Neuronal stem cell (in vitro differentiated cells): ENCODE measurements around the gene TMC7.
A peak's percentile ranks its signal among the peaks of the same experiment; 100 is the strongest.

Experiments used
- DNase-seq: peaks from one replicate; pipeline ENCODE4 v3.0.0-alpha.2; 2013; ENCODE audit warnings: low spot score
- H2AFZ ChIP-seq: one replicate; pipeline ENCODE4 v1.6.1; 2013; ENCODE audit warnings: mild to moderate bottlenecking, low read length, inconsistent platforms
- H2AK5ac ChIP-seq: 2 replicates; pipeline ENCODE4 v1.6.1; 2013; ENCODE audit warnings: low read depth, mild to moderate bottlenecking, inconsistent platforms, low read length, moderate library complexity, mixed read lengths
- H2BK120ac ChIP-seq: 2 replicates; pipeline ENCODE4 v1.6.1; 2013; ENCODE audit warnings: low read depth, mild to moderate bottlenecking, inconsistent platforms, low read length, moderate library complexity, mixed read lengths
- H2BK12ac ChIP-seq: one replicate; pipeline ENCODE4 v1.6.1; 2013; ENCODE audit warnings: low read length, inconsistent platforms
- H2BK15ac ChIP-seq: 2 replicates; pipeline ENCODE4 v1.6.1; 2013; ENCODE audit warnings: mild to moderate bottlenecking, low read length, inconsistent platforms, mixed read lengths
- H2BK5ac ChIP-seq: one replicate; pipeline ENCODE4 v1.6.1; 2013; ENCODE audit warnings: inconsistent platforms, mild to moderate bottlenecking, low read length, moderate library complexity
- H3K14ac ChIP-seq: one replicate; pipeline ENCODE4 v1.6.1; 2013; ENCODE audit warnings: low read length, inconsistent platforms
- H3K18ac ChIP-seq: 2 replicates; pipeline ENCODE4 v1.6.1; 2013; ENCODE audit warnings: low read length, inconsistent platforms
- H3K23ac ChIP-seq: 2 replicates; pipeline ENCODE4 v1.6.1; 2013; ENCODE audit warnings: low read depth, mild to moderate bottlenecking, mixed read lengths, low read length, inconsistent platforms; ENCODE audit not compliant: poor library complexity
- H3K27ac ChIP-seq: replicated peaks from 3 replicates; pipeline ENCODE4 v1.5.1; 2013; ENCODE audit warnings: low read length, inconsistent platforms
- H3K27me3 ChIP-seq, 3 experiments: 2 replicates each; pipeline ENCODE4 v1.6.1; 2013; ENCODE audit warnings: low read length in 3 of 3, mild to moderate bottlenecking in 2 of 3, inconsistent platforms in 1 of 3, low read depth in 1 of 3, mixed read lengths in 1 of 3, moderate library complexity in 1 of 3; ENCODE audit not compliant: control insufficient read depth in 3 of 3, insufficient read depth in 3 of 3
- H3K36me3 ChIP-seq, 2 donors: replicated peaks in 1 of 2; 2 replicates each; pipeline ENCODE4 v1.6.1; 2013; ENCODE audit warnings: low read length in 2 of 2; ENCODE audit not compliant: control insufficient read depth in 2 of 2, insufficient read depth in 2 of 2
- H3K4ac ChIP-seq: 2 replicates; pipeline ENCODE4 v1.6.1; 2013; ENCODE audit warnings: inconsistent platforms, mild to moderate bottlenecking, low read length, moderate library complexity
- H3K4me1 ChIP-seq, 2 donors: 1 replicate in 1 of 2; 2 replicates in 1 of 2; pipeline ENCODE4 v1.6.1; 2013; ENCODE audit warnings: low read length in 2 of 2, low read depth in 1 of 2; ENCODE audit not compliant: control insufficient read depth in 2 of 2, insufficient read depth in 1 of 2
- H3K4me2 ChIP-seq: one replicate; pipeline ENCODE4 v1.6.1; 2013; ENCODE audit warnings: mild to moderate bottlenecking, low read length, inconsistent platforms; ENCODE audit not compliant: insufficient read depth, poor library complexity, severe bottlenecking
- H3K4me3 ChIP-seq, 2 donors: 2 replicates each; pipeline ENCODE4 v1.5.1; 2013; ENCODE audit warnings: low read length in 2 of 2, mild to moderate bottlenecking in 2 of 2, inconsistent platforms in 1 of 2, moderate library complexity in 1 of 2
- H3K79me1 ChIP-seq: one replicate; pipeline ENCODE4 v1.6.1; 2013; ENCODE audit warnings: low read depth, mild to moderate bottlenecking, inconsistent platforms, low read length, moderate library complexity
- H3K9ac ChIP-seq: one replicate; pipeline ENCODE4 v1.6.1; 2013; ENCODE audit warnings: mild to moderate bottlenecking, low read depth, low read length, inconsistent platforms; ENCODE audit not compliant: poor library complexity
- H3K9me3 ChIP-seq, 2 donors: replicated peaks in 1 of 2; 2 replicates each; pipeline versions ENCODE3 to v1.6.1; 2013; ENCODE audit warnings: low read length in 2 of 2, mild to moderate bottlenecking in 2 of 2, inconsistent platforms in 1 of 2, low read depth in 1 of 2, mixed read lengths in 1 of 2, moderate library complexity in 1 of 2; ENCODE audit not compliant: control insufficient read depth in 2 of 2, insufficient read depth in 1 of 2
- H4K8ac ChIP-seq: one replicate; pipeline ENCODE4 v1.6.1; 2013; ENCODE audit warnings: low read depth, mild to moderate bottlenecking, inconsistent platforms, low read length, moderate library complexity
- H4K91ac ChIP-seq: one replicate; pipeline ENCODE4 v1.6.1; 2013; ENCODE audit warnings: low read length, low read depth, mild to moderate bottlenecking, inconsistent platforms; ENCODE audit not compliant: poor library complexity
- WGBS, 2 donors: extraction: QIAGEN DNeasy Blood & Tissue Kit; methylation state at CpG; one replicate each; pipeline ENCODE4 v1.1.7; 2013; ENCODE audit warnings: missing lambda C conversion rate in 2 of 2, mixed read lengths in 1 of 2; ENCODE audit not compliant: insufficient read length in 2 of 2, insufficient replicate concordance in 1 of 2; ENCODE audit errors: extremely low coverage in 2 of 2; 5-methylcytosine and 5-hydroxymethylcytosine counted together

TMC7 gene

GRCh38 chr16:19085679-19086200, 102.0 kb downstream of the TMC7 start:
- no peak overlapping the region for H2AK5ac ChIP-seq
- peaks cover 0 to 9% (median 8%) of the 10 kb centered on the region in 3 experiments for H3K27me3 ChIP-seq
- H3K18ac ChIP-seq, result no peak overlapping the region
- no peak overlapping the region for H2BK120ac ChIP-seq
- H3K4me2 ChIP-seq, result peak overlapping the region; percentile 61
- H3K79me1 ChIP-seq, result no peaks in the 10 kb centered on the region
- H3K36me3 ChIP-seq, result peaks cover 2 to 15% of the 10 kb centered on the region in 2 donors
- H3K9me3 ChIP-seq, result peaks cover 0 to 5% of the 10 kb centered on the region in 2 donors
- WGBS, 2 donors, result no CpG with 5 or more reads among the region's 8 CpGs
- peak overlapping the region; percentile 88 for H2AFZ ChIP-seq
- no peak for DNase-seq
- no peak overlapping the region for H3K9ac ChIP-seq
- H3K4me1 ChIP-seq, result peaks cover 0 to 2% of the 10 kb centered on the region in 2 donors
- no peak overlapping the region for H3K23ac ChIP-seq
- H3K4ac ChIP-seq, result no peak overlapping the region
- no peak overlapping the region for H2BK12ac ChIP-seq
- no peak overlapping the region for H4K91ac ChIP-seq
- peak overlapping the region; percentile 11 for H2BK5ac ChIP-seq
- H3K4me3 ChIP-seq, result no peak overlapping the region
- H2BK15ac ChIP-seq, result no peak overlapping the region
- no peak overlapping the region for H3K27ac ChIP-seq
- no peak overlapping the region for H4K8ac ChIP-seq
- H3K14ac ChIP-seq, result no peak overlapping the region

GRCh38 chr16:19086322-19087199, 102.8 kb downstream of the TMC7 start:
- H4K8ac ChIP-seq, result no peak overlapping the region
- H2AFZ ChIP-seq, result peak overlapping the region; percentile 88
- H2BK120ac ChIP-seq, result no peak overlapping the region
- H2BK5ac ChIP-seq, result peak overlapping the region; percentile 11
- H2BK15ac ChIP-seq, result no peak overlapping the region
- H2AK5ac ChIP-seq, result no peak overlapping the region
- H3K9ac ChIP-seq, result peak overlapping the region; percentile 64
- peaks cover 0 to 7% of the 10 kb centered on the region in 2 donors for H3K36me3 ChIP-seq
- no peak overlapping the region for H3K27ac ChIP-seq
- no peaks in the 10 kb centered on the region for H3K9me3 ChIP-seq
- no peak overlapping the region for H3K23ac ChIP-seq
- peak overlapping the region; percentile 22 to 60 for H3K4me3 ChIP-seq
- no peak overlapping the region for H4K91ac ChIP-seq
- peaks cover 0 to 2% of the 10 kb centered on the region in 2 donors for H3K4me1 ChIP-seq
- H3K27me3 ChIP-seq, result peaks cover 0 to 9% (median 8%) of the 10 kb centered on the region in 3 experiments
- DNase-seq, result peak; percentile 82
- no peak overlapping the region for H3K4ac ChIP-seq
- H3K18ac ChIP-seq, result peak overlapping the region; percentile 85
- no peak overlapping the region for H3K14ac ChIP-seq
- peak overlapping the region; percentile 61 for H3K4me2 ChIP-seq
- WGBS, 2 donors, result no CpG with 5 or more reads among the region's 52 CpGs
- H2BK12ac ChIP-seq, result no peak overlapping the region
- no peaks in the 10 kb centered on the region for H3K79me1 ChIP-seq

GRCh38 chr16:19088341-19088916, 104.7 kb downstream of the TMC7 start:
- Histone ChIP-seq H3K4me2 (no peak overlapping the region), H3K9me3 (no peaks in the 10 kb centered on the region), H2BK5ac (no peak overlapping the region), H2AFZ (no peak overlapping the region), H3K4ac (no peak overlapping the region), H3K23ac (no peak overlapping the region), H4K91ac (no peak overlapping the region), H3K9ac (no peak overlapping the region), H2AK5ac (no peak overlapping the region), H3K18ac (no peak overlapping the region), H3K27me3 (peaks cover 0 to 9% (median 8%) of the 10 kb centered on the region in 3 experiments), H3K36me3 (no peaks in the 10 kb centered on the region), H3K27ac (no peak overlapping the region), H2BK12ac (no peak overlapping the region), H4K8ac (no peak overlapping the region), H3K79me1 (no peaks in the 10 kb centered on the region), H3K4me1 (peaks cover 0 to 2% of the 10 kb centered on the region in 2 donors), H3K14ac (no peak overlapping the region), H3K4me3 (no peak overlapping the region), H2BK120ac (no peak overlapping the region), H2BK15ac (no peak overlapping the region)
- no CpG with 5 or more reads among the region's 5 CpGs for WGBS, 2 donors
- DNase-seq, result no peak

GRCh38 chr16:19089410-19089955, 105.7 kb downstream of the TMC7 start:
- H2AK5ac ChIP-seq, result no peak overlapping the region
- peak overlapping the region; percentile 17 for H3K14ac ChIP-seq
- no peak overlapping the region for H4K8ac ChIP-seq
- no peak overlapping the region for H3K23ac ChIP-seq
- peaks cover 0 to 2% of the 10 kb centered on the region in 2 donors for H3K4me1 ChIP-seq
- WGBS, 2 donors, result no CpG with 5 or more reads among the region's 3 CpGs
- no peak overlapping the region for H3K18ac ChIP-seq
- H3K36me3 ChIP-seq, result no peaks in the 10 kb centered on the region
- H2AFZ ChIP-seq, result peak overlapping the region; percentile 29
- H4K91ac ChIP-seq, result no peak overlapping the region
- H2BK120ac ChIP-seq, result no peak overlapping the region
- H2BK5ac ChIP-seq, result peak overlapping the region; percentile 17
- no peak overlapping the region for H3K27ac ChIP-seq
- no peak overlapping the region for H3K4me2 ChIP-seq
- H2BK15ac ChIP-seq, result peak overlapping the region; percentile 54
- peak overlapping the region; percentile 71 for H3K4ac ChIP-seq
- H3K9me3 ChIP-seq, result no peaks in the 10 kb centered on the region
- H3K79me1 ChIP-seq, result no peaks in the 10 kb centered on the region
- peak overlapping the region; percentile 6 for H2BK12ac ChIP-seq
- no peak overlapping the region for H3K4me3 ChIP-seq
- no peak overlapping the region for H3K9ac ChIP-seq
- no peak for DNase-seq
- H3K27me3 ChIP-seq, result peaks cover 0 to 9% (median 8%) of the 10 kb centered on the region in 3 experiments
